Mucosa of stomach (tissue), 1 donor: ENCODE data around the gene ADARB2.

ENCODE experiments used
- H3K27me3 ChIP-seq: one replicate; pipeline ENCODE4 v1.7.0; 2013; ENCODE audit warnings: mild to moderate bottlenecking, low read length; ENCODE audit not compliant: control insufficient read depth, insufficient read depth
- H3K36me3 ChIP-seq: one replicate; pipeline ENCODE4 v1.7.0; 2013; ENCODE audit warnings: low read length; ENCODE audit not compliant: control insufficient read depth, insufficient read depth
- H3K4me1 ChIP-seq: one replicate; pipeline ENCODE4 v1.7.0; 2013; ENCODE audit warnings: mild to moderate bottlenecking, low read length; ENCODE audit not compliant: control insufficient read depth, insufficient read depth
- H3K4me3 ChIP-seq: one replicate; pipeline ENCODE4 v1.7.0; 2013; ENCODE audit warnings: low read length
- H3K9ac ChIP-seq: one replicate; pipeline ENCODE4 v1.7.0; 2013; ENCODE audit warnings: mild to moderate bottlenecking, low read length, moderate library complexity
- H3K9me3 ChIP-seq: one replicate; pipeline ENCODE4 v1.7.0; 2013; ENCODE audit warnings: mild to moderate bottlenecking, low read length, moderate library complexity; ENCODE audit not compliant: control insufficient read depth
- donor health status: Pancreatic carcinoma.

ADARB2 gene

DNA sequence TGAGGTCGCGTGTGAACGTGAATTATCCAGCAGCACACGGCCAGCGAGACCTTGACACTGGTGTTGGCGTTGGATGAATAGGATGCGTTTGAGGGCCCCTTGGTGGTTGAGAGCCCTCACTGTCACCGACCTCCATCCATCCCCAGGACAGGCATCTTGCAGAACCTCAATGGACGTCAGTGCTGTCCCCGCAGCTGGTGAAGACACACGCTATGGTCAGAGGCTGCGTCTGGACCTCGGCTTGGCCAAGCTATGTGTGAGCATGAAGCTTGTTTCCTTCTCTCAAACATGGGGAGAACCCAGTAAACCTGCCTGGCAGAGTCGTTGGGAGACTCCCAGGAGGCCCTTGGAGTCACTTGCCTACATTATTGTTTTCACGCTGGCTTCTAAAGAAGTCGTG lies 229.2 kb downstream of the ADARB2 start:
- no peaks in the 10 kb centered on the region for H3K4me1 ChIP-seq
- H3K9me3 ChIP-seq: no peaks in the 10 kb centered on the region
- no peak overlapping the region for H3K4me3 ChIP-seq
- H3K9ac ChIP-seq: no peak overlapping the region
- H3K27me3 ChIP-seq: no peaks in the 10 kb centered on the region
- no peaks in the 10 kb centered on the region for H3K36me3 ChIP-seq

- Histone ChIP-seq H3K9ac (no peak overlapping the region), H3K36me3 (no peaks in the 10 kb centered on the region), H3K27me3 (no peaks in the 10 kb centered on the region), H3K4me3 (no peak overlapping the region), H3K4me1 (no peaks in the 10 kb centered on the region), H3K9me3 (no peaks in the 10 kb centered on the region)
Measured at GRCh38 chr10:1507436-1507835, 229.9 kb downstream of the ADARB2 start.

- H3K36me3 ChIP-seq: no peaks in the 10 kb centered on the region
- no peaks in the 10 kb centered on the region for H3K27me3 ChIP-seq
- H3K9ac ChIP-seq: no peak overlapping the region
- no peak overlapping the region for H3K4me3 ChIP-seq
- no peaks in the 10 kb centered on the region for H3K9me3 ChIP-seq
- H3K4me1 ChIP-seq: no peaks in the 10 kb centered on the region
Measured at GRCh38 chr10:1504940-1505339, 232.4 kb downstream of the ADARB2 start.

DNA sequence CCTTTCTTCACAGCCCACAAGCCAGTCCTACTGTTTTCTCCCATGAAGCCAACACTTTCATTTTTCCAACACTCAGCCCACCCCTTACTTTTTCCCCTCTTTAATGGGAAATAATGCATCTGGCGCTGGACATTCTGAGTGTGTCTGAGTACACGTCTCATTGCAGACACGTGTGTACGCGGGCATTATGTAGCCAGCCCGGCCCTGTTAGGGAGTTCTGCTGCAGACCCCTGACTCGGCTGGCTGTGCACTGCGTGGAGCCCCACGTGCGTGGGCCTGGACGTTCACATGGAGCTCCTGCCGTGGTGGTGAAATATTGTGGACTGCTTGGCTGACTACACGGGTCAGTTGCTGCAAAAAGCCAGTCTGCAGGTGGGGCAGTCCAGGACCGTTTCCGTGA lies 233.0 kb downstream of the ADARB2 start:
- Histone ChIP-seq H3K4me3 (no peak overlapping the region), H3K9me3 (no peaks in the 10 kb centered on the region), H3K9ac (no peak overlapping the region), H3K36me3 (no peaks in the 10 kb centered on the region), H3K27me3 (no peaks in the 10 kb centered on the region), H3K4me1 (no peaks in the 10 kb centered on the region)

GRCh38 chr10:1502451-1502850 lies 234.9 kb downstream of the ADARB2 start:
- Histone ChIP-seq H3K9ac (no peak overlapping the region), H3K4me1 (no peaks in the 10 kb centered on the region), H3K9me3 (no peaks in the 10 kb centered on the region), H3K36me3 (no peaks in the 10 kb centered on the region), H3K4me3 (no peak overlapping the region), H3K27me3 (no peaks in the 10 kb centered on the region)

- H3K4me3 ChIP-seq: no peak overlapping the region
- H3K9me3 ChIP-seq: no peaks in the 10 kb centered on the region
- no peaks in the 10 kb centered on the region for H3K27me3 ChIP-seq
- H3K36me3 ChIP-seq: no peaks in the 10 kb centered on the region
- no peaks in the 10 kb centered on the region for H3K4me1 ChIP-seq
- no peak overlapping the region for H3K9ac ChIP-seq
Measured at GRCh38 chr10:1499359-1499957, 237.9 kb downstream of the ADARB2 start.

- no peak overlapping the region for H3K4me3 ChIP-seq
- no peak overlapping the region for H3K9ac ChIP-seq
Measured at GRCh38 chr10:1498746-1499358, 238.5 kb downstream of the ADARB2 start.

GRCh38 chr10:1495915-1496517 lies 241.3 kb downstream of the ADARB2 start:
- H3K36me3 ChIP-seq: no peaks in the 10 kb centered on the region
- no peaks in the 10 kb centered on the region for H3K4me1 ChIP-seq
- H3K9ac ChIP-seq: no peak overlapping the region

More at GRCh38 chr10:1498746-1499358, 238.5 kb downstream of the ADARB2 start:
- Histone ChIP-seq H3K9me3 (no peaks in the 10 kb centered on the region), H3K36me3 (no peaks in the 10 kb centered on the region), H3K4me1 (no peaks in the 10 kb centered on the region), H3K27me3 (no peaks in the 10 kb centered on the region)

DNA sequence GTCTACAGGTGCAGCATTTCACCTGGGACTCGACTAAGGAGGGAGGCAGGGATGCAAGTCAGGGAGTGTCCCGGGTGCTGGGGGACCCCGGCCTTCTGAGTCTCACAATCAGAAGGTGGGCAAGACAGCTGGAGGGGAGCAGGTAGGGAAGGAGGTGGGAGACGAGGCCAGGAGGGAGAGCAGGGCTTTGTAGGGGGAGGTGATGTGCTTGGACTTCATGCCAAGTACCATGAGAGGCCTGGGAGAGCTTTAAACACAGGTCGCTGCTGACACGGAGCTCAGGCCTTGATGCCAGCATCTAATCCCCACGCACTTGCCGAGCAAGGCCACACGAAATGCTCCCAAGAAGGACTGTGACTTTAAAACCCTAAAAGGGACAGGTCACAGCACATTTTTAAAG lies 244.7 kb downstream of the ADARB2 start:
- H3K36me3 ChIP-seq: no peaks in the 10 kb centered on the region
- H3K27me3 ChIP-seq: no peaks in the 10 kb centered on the region
- H3K4me3 ChIP-seq: no peak overlapping the region
- no peak overlapping the region for H3K9ac ChIP-seq
- H3K9me3 ChIP-seq: no peaks in the 10 kb centered on the region
- H3K4me1 ChIP-seq: no peaks in the 10 kb centered on the region

More at GRCh38 chr10:1495915-1496517, 241.3 kb downstream of the ADARB2 start:
- Histone ChIP-seq H3K9me3 (no peaks in the 10 kb centered on the region), H3K27me3 (no peaks in the 10 kb centered on the region), H3K4me3 (no peak overlapping the region)

DNA sequence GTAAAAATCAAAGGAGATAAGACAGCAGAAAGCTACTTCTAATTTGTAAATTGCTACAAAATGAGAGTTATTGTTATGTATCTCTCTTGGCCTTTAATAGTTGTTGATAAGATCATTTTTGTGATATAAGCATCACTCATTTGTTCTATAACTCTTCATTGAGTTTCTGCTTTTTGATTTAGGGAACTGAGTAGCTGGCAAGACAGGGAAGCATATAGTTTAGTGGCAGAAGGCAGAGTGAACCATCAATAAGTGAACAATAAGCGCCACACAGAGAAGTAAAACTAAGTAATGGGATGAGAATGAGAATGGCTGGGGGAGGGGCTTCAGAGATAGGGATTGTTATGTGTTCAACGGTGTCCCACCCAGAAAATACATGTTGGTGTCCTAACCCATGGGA lies 245.4 kb downstream of the ADARB2 start:
- Histone ChIP-seq H3K9me3 (no peaks in the 10 kb centered on the region), H3K4me3 (no peak overlapping the region), H3K9ac (no peak overlapping the region), H3K27me3 (no peaks in the 10 kb centered on the region), H3K4me1 (no peaks in the 10 kb centered on the region), H3K36me3 (no peaks in the 10 kb centered on the region)

DNA sequence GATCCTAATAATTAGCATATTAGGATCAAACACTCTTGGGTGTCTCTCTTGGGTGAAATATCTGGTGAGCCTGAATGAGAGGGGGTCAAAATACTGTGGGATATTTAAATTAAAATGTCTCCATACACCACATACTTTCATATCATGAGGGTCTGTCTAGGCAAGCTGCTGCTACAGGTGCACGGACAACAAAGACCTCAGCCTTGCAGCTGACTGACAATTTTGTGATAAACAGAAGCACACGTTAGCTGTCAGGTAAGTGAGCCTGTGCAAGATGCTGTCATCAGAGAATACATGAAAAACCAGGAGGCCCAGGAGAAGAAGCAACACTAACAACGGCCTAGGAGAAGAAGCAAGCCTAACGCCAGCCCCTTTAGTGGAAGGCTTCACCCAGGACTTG lies 247.5 kb downstream of the ADARB2 start:
- Histone ChIP-seq H3K4me3 (no peak overlapping the region), H3K27me3 (no peaks in the 10 kb centered on the region), H3K9me3 (no peaks in the 10 kb centered on the region), H3K4me1 (no peaks in the 10 kb centered on the region), H3K36me3 (no peaks in the 10 kb centered on the region), H3K9ac (no peak overlapping the region)

GRCh38 chr10:1488970-1489548 lies 248.3 kb downstream of the ADARB2 start:
- no peak overlapping the region for H3K4me3 ChIP-seq
- H3K27me3 ChIP-seq: no peaks in the 10 kb centered on the region
- H3K4me1 ChIP-seq: no peaks in the 10 kb centered on the region

More at GRCh38 chr10:1488970-1489548, 248.3 kb downstream of the ADARB2 start:
- Histone ChIP-seq H3K9me3 (no peaks in the 10 kb centered on the region), H3K9ac (no peak overlapping the region), H3K36me3 (no peaks in the 10 kb centered on the region)
